H1 (cell line): ENCODE measurements around the gene RILPL2. TPM values are rescaled to one million over a fixed set of nuclear protein-coding genes. Genes with fewer than 3 reads are reported as not detected.

Source experiments
- FOSL1 ChIP-seq: IDR thresholded peaks from 2 replicates; pipeline ENCODE4 v1.6.1; 2011; ENCODE audit warnings: mild to moderate bottlenecking, low read depth, low read length, moderate library complexity; ENCODE audit not compliant: insufficient read depth
- polyA plus RNA-seq, 7 experiments: library from polyadenylated mRNA; depleted of rRNA in 3 of 7; stranded (reverse) in 5 of 7; unstranded in 2 of 7; fragments of >200 nt in 5 of 7; fragments of 200-250 nt in 2 of 7; gene quantifications; 1 replicate in 5 of 7; 2 replicates in 1 of 7; 4 replicates in 1 of 7; pipeline versions ENCODE4 v1.2.1 to v1.2.3, GENCODE V29; 2011 to 2013; ENCODE audit warnings: missing spikeins in 2 of 7, mixed read lengths in 2 of 7
- total RNA-seq: library from RNA; stranded (reverse); fragmentation: NEBNext Ultra II Directional; extraction: Animal tissue kit (Norgen Biotek cat#: 25700); gene quantifications from 2 replicates; pipeline ENCODE4 v1.2.1, GENCODE V29; 2021
- TF ChIP-seq, protein P1 (sequence below): fragments of 300-600 bp; sonication (generic); IDR thresholded peaks from 2 replicates; pipeline ENCODE4 v1.7.1; 2012; ENCODE audit warnings: low read length, moderate library complexity, mild to moderate bottlenecking, inconsistent platforms; ENCODE audit not compliant: insufficient replicate concordance

The RILPL2 gene
- total and polyA plus RNA-seq, 2 of the 8 experiments (the other 6 are each of a cell fraction or from before 2014, with no cell fraction given) = 0.77 to 1.4 TPM

DNA sequence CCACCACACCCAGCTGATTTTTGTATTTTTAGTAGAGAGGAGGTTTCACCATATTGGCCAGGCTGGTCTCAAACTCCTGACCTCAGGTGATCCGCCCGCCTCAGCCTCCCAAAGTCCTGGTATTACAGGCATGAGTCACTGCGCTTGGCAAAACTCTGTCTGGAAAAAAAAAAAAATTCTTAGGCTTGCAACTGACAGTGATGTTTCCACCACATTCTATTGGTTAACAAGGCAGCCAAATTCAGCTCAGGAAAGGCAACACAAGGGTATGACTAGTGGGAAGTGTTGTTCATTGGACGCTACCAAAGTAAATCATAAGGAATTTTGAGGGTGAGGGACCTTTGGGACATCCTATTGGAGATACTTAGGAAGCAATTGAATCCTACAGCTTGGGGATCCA lies 69.0 kb downstream of the RILPL2 start (continued):
- TF ChIP-seq, protein P1, sequence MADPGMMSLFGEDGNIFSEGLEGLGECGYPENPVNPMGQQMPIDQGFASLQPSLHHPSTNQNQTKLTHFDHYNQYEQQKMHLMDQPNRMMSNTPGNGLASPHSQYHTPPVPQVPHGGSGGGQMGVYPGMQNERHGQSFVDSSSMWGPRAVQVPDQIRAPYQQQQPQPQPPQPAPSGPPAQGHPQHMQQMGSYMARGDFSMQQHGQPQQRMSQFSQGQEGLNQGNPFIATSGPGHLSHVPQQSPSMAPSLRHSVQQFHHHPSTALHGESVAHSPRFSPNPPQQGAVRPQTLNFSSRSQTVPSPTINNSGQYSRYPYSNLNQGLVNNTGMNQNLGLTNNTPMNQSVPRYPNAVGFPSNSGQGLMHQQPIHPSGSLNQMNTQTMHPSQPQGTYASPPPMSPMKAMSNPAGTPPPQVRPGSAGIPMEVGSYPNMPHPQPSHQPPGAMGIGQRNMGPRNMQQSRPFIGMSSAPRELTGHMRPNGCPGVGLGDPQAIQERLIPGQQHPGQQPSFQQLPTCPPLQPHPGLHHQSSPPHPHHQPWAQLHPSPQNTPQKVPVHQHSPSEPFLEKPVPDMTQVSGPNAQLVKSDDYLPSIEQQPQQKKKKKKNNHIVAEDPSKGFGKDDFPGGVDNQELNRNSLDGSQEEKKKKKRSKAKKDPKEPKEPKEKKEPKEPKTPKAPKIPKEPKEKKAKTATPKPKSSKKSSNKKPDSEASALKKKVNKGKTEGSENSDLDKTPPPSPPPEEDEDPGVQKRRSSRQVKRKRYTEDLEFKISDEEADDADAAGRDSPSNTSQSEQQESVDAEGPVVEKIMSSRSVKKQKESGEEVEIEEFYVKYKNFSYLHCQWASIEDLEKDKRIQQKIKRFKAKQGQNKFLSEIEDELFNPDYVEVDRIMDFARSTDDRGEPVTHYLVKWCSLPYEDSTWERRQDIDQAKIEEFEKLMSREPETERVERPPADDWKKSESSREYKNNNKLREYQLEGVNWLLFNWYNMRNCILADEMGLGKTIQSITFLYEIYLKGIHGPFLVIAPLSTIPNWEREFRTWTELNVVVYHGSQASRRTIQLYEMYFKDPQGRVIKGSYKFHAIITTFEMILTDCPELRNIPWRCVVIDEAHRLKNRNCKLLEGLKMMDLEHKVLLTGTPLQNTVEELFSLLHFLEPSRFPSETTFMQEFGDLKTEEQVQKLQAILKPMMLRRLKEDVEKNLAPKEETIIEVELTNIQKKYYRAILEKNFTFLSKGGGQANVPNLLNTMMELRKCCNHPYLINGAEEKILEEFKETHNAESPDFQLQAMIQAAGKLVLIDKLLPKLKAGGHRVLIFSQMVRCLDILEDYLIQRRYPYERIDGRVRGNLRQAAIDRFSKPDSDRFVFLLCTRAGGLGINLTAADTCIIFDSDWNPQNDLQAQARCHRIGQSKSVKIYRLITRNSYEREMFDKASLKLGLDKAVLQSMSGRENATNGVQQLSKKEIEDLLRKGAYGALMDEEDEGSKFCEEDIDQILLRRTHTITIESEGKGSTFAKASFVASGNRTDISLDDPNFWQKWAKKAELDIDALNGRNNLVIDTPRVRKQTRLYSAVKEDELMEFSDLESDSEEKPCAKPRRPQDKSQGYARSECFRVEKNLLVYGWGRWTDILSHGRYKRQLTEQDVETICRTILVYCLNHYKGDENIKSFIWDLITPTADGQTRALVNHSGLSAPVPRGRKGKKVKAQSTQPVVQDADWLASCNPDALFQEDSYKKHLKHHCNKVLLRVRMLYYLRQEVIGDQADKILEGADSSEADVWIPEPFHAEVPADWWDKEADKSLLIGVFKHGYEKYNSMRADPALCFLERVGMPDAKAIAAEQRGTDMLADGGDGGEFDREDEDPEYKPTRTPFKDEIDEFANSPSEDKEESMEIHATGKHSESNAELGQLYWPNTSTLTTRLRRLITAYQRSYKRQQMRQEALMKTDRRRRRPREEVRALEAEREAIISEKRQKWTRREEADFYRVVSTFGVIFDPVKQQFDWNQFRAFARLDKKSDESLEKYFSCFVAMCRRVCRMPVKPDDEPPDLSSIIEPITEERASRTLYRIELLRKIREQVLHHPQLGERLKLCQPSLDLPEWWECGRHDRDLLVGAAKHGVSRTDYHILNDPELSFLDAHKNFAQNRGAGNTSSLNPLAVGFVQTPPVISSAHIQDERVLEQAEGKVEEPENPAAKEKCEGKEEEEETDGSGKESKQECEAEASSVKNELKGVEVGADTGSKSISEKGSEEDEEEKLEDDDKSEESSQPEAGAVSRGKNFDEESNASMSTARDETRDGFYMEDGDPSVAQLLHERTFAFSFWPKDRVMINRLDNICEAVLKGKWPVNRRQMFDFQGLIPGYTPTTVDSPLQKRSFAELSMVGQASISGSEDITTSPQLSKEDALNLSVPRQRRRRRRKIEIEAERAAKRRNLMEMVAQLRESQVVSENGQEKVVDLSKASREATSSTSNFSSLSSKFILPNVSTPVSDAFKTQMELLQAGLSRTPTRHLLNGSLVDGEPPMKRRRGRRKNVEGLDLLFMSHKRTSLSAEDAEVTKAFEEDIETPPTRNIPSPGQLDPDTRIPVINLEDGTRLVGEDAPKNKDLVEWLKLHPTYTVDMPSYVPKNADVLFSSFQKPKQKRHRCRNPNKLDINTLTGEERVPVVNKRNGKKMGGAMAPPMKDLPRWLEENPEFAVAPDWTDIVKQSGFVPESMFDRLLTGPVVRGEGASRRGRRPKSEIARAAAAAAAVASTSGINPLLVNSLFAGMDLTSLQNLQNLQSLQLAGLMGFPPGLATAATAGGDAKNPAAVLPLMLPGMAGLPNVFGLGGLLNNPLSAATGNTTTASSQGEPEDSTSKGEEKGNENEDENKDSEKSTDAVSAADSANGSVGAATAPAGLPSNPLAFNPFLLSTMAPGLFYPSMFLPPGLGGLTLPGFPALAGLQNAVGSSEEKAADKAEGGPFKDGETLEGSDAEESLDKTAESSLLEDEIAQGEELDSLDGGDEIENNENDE = no peak
- TF ChIP-seq FOSL1 = no peak
- TF ChIP-seq, all 59 proteins: peak for 0
